A549 (cell line): ENCODE results near the gene ATF2. TPM values are rescaled to one million over a fixed set of nuclear protein-coding genes. Genes with fewer than 3 reads are reported as not detected.

Experiments
- ATOH8 ChIP-seq: fragments of 250-450 bp; sonication (Bioruptor Pico); IDR thresholded peaks from 2 replicates; pipeline ENCODE4 v1.5.0; 2020; ENCODE audit warnings: low read depth, mild to moderate bottlenecking, moderate library complexity
- BHLHE40 ChIP-seq: IDR thresholded peaks from 2 replicates; pipeline ENCODE4 v1.6.1; 2012; ENCODE audit warnings: low read depth, low read length, inconsistent platforms
- CBX8 ChIP-seq: fragments of 200-600 bp; sonication (generic); IDR thresholded peaks from 2 replicates; pipeline ENCODE4 v1.6.1; 2016
- CHD2 ChIP-seq: fragments of 150-350 bp; IDR thresholded peaks from 2 replicates; pipeline ENCODE4 v1.6.1; 2014; ENCODE audit warnings: low read length; ENCODE audit not compliant: partially characterized antibody
- EHMT2 ChIP-seq: fragments of 200-600 bp; sonication (generic); IDR thresholded peaks from 2 replicates; pipeline ENCODE4 v1.6.1; 2016; ENCODE audit warnings: antibody characterized with exemption, low read depth, mild to moderate bottlenecking, moderate library complexity
- FOSB ChIP-seq: fragments of 250-450 bp; sonication (Bioruptor Pico); IDR thresholded peaks from 2 replicates; pipeline ENCODE4 v1.5.0; 2020; ENCODE audit warnings: mild to moderate bottlenecking, moderate library complexity
- FOXS1 ChIP-seq: fragments of 250-450 bp; sonication (Bioruptor Pico); IDR thresholded peaks from 2 replicates; pipeline ENCODE4 v1.5.0; 2020; ENCODE audit warnings: mild to moderate bottlenecking, moderate library complexity
- HES2 ChIP-seq: fragments of >200 bp; sonication (Bioruptor Twin); formaldehyde crosslinking; IDR thresholded peaks from 2 replicates; pipeline ENCODE4 v1.6.1; 2016
- HMGXB4 ChIP-seq: fragments of 250-450 bp; sonication (Bioruptor Pico); IDR thresholded peaks from 2 replicates; pipeline ENCODE4 v1.5.0; 2021; ENCODE audit warnings: mild to moderate bottlenecking, moderate library complexity, borderline replicate concordance
- HOXA7 ChIP-seq: fragments of 250-450 bp; sonication (Bioruptor Pico); IDR thresholded peaks from 2 replicates; pipeline ENCODE4 v1.5.0; 2020; ENCODE audit warnings: mild to moderate bottlenecking, moderate library complexity
- HOXB13 ChIP-seq: fragments of 250-450 bp; sonication (Bioruptor Pico); IDR thresholded peaks from 2 replicates; pipeline ENCODE4 v1.5.0; 2020; ENCODE audit warnings: low read depth, mild to moderate bottlenecking, moderate library complexity
- HOXB5 ChIP-seq: fragments of 250-450 bp; sonication (Bioruptor Pico); IDR thresholded peaks from 2 replicates; pipeline ENCODE4 v1.5.0; 2020; ENCODE audit warnings: mild to moderate bottlenecking, moderate library complexity
- JUNB ChIP-seq: fragments of >200 bp; sonication (Bioruptor Twin); formaldehyde crosslinking; IDR thresholded peaks from 2 replicates; pipeline ENCODE4 v1.6.1; 2016
- KDM5A ChIP-seq: fragments of 200-600 bp; sonication (generic); IDR thresholded peaks from 2 replicates; pipeline ENCODE4 v1.6.1; 2016; ENCODE audit warnings: antibody characterized with exemption, mild to moderate bottlenecking
- MAFK ChIP-seq: fragments of 450-650 bp; IDR thresholded peaks from 2 replicates; pipeline ENCODE4 v1.6.1; 2014; ENCODE audit not compliant: partially characterized antibody
- MAX ChIP-seq: IDR thresholded peaks from 2 replicates; pipeline ENCODE4 v1.6.1; 2012
- MAZ ChIP-seq: fragments of 150-350 bp; IDR thresholded peaks from 2 replicates; pipeline ENCODE4 v1.6.1; 2014; ENCODE audit warnings: antibody characterized with exemption, low read depth, low read length, borderline replicate concordance
- MYC ChIP-seq: IDR thresholded peaks from 2 replicates; pipeline ENCODE4 v1.6.1; 2012; ENCODE audit warnings: mild to moderate bottlenecking, inconsistent platforms, low read length, improper control_type of control experiment, borderline replicate concordance
- PBX3 ChIP-seq: IDR thresholded peaks from 2 replicates; pipeline ENCODE4 v1.6.1; 2012
- RAD21 ChIP-seq, 2 experiments: fragments of >200 bp in 1 of 2; sonication (Bioruptor Twin) in 1 of 2; formaldehyde crosslinking in 1 of 2; IDR thresholded peaks in 1 of 2; conservative IDR thresholded peaks in 1 of 2; 2 replicates in 1 of 2; 3 replicates in 1 of 2; pipeline ENCODE4 v1.6.1; 2012 to 2018; ENCODE audit warnings: inconsistent platforms in 1 of 2
- RCOR1 ChIP-seq: fragments of 150-350 bp; IDR thresholded peaks from 2 replicates; pipeline ENCODE4 v1.6.1; 2014; ENCODE audit warnings: antibody characterized with exemption, low read length, low read depth
- RFX5 ChIP-seq: fragments of 450-650 bp; IDR thresholded peaks from 2 replicates; pipeline ENCODE4 v1.7.1; 2014; ENCODE audit warnings: antibody characterized with exemption, mild to moderate bottlenecking, moderate library complexity
- TP53 ChIP-seq: fragments of 250-450 bp; sonication (Bioruptor Pico); IDR thresholded peaks from 2 replicates; pipeline ENCODE4 v1.5.0; 2021; ENCODE audit warnings: mild to moderate bottlenecking, moderate library complexity
- USF2 ChIP-seq: fragments of 450-650 bp; IDR thresholded peaks from 2 replicates; pipeline ENCODE4 v1.6.1; 2014; ENCODE audit warnings: antibody characterized with exemption
- ZC3H11A ChIP-seq: fragments of 450-650 bp; IDR thresholded peaks from 2 replicates; pipeline ENCODE4 v1.6.1; 2014; ENCODE audit warnings: antibody characterized with exemption, mild to moderate bottlenecking
- polyA plus RNA-seq, 4 experiments: library from polyadenylated mRNA; depleted of rRNA in 3 of 4; stranded (reverse); fragments of >200 nt; fragmentation: RNase III in 1 of 4; extraction: RNeasy Plus Mini Kit Qiagen cat#74134 plus additional on column Dnase treatment in 1 of 4; gene quantifications; 2 replicates in 3 of 4; 3 replicates in 1 of 4; pipeline ENCODE4 v1.2.3, GENCODE V29; 2011 to 2017

The ATF2 gene
- polyA plus RNA-seq, 2 of the 4 experiments (the other 2 are of a cell fraction) = 18.9 to 67.4 TPM

- TF ChIP-seq RAD21 (conservative IDR thresholded peaks at IDR 0.05 in 1 of 2, IDR thresholded peaks at IDR 0.05 in 1 of 2) = no peak
- TF ChIP-seq TP53 = peak; percentile 37; the same call in 1 of the 2 replicates
- TF ChIP-seq HMGXB4 = no peak
- TF ChIP-seq KDM5A = no peak
- no peak for TF ChIP-seq FOSB (CRISPR knock-in tag)
- no peak for TF ChIP-seq ZC3H11A
- no peak for TF ChIP-seq JUNB
- TF ChIP-seq MAFK = peak; percentile 8
- no peak for TF ChIP-seq ATOH8 (CRISPR knock-in tag)
- TF ChIP-seq USF2 = peak; percentile 67
- TF ChIP-seq CHD2 = peak; percentile 98
- TF ChIP-seq RFX5 = no peak
- no peak for TF ChIP-seq RCOR1
- no peak for TF ChIP-seq HES2
- TF ChIP-seq EHMT2 = no peak
- no peak for TF ChIP-seq MYC
- no peak; the same call in 1 of the 2 replicates for TF ChIP-seq PBX3
- 0 out of 2 replicates have a peak, but pooled peaks have one; percentile 16 for TF ChIP-seq MAZ
- no peak for TF ChIP-seq HOXA7
- no peak for TF ChIP-seq BHLHE40
- peak; percentile 67 for TF ChIP-seq MAX
- no peak for TF ChIP-seq FOXS1 (CRISPR knock-in tag)
- TF ChIP-seq CBX8 = no peak
- TF ChIP-seq HOXB13 = no peak
- no peak for TF ChIP-seq HOXB5 (CRISPR knock-in tag)
Observed at GRCh38 chr2:175167792-175168563, at the start of gene ATF2 (continued).
